ENCODE results near the gene CPZ.
"Not testable (repeated sequence)": the region's sequence is repeated elsewhere in the genome, so short reads cannot be mapped to it uniquely, and the experiment has no call there.

The CPZ gene

GRCh38 chr4:8609824-8610350, 17.3 kb downstream of the CPZ start:
- no peak for DNase-seq (ENCODE audit: low read depth, low spot score)

DNA sequence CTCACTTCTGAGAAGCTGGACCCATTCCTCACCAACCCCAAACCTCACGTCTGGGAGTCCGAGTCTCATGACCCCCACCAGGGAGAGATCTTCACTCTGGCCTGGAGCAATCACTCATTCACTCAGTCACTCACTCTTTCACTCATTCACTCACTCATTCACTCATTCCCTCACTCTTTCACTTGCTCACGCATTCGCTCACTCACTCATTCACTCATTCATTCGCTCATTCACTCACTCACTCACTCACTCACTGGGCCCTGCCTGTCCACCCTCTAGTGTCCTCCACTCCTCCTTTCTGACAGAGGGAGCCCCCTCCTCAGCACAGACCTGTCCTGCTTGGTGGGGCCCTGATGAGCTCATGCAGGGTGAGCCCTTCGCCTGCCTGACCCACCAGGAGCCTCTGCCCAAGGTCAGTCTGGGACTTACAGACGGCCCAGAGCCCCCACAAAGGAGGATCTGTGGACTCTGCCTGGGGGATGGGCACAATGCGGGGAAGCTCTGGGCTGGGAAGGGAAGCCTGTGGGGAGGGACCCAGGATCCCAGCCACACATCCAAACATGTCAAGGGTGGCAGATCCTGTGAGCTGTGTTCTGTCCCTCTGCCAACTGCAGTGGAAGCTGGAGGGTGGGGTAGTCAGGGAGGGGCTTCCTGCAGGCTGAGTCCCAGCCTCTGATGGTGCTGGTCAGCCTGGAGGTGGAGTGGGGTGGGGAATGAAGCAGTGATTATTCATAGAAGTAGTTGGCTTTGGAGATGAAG, 18.5 kb downstream of the CPZ start:
- no peak for DNase-seq (ENCODE audit: low read depth, low spot score)

GRCh38 chr4:8612646-8613045, 20.1 kb downstream of the CPZ start:
- DNase-seq (ENCODE audit: low read depth, low spot score) = no peak

DNA sequence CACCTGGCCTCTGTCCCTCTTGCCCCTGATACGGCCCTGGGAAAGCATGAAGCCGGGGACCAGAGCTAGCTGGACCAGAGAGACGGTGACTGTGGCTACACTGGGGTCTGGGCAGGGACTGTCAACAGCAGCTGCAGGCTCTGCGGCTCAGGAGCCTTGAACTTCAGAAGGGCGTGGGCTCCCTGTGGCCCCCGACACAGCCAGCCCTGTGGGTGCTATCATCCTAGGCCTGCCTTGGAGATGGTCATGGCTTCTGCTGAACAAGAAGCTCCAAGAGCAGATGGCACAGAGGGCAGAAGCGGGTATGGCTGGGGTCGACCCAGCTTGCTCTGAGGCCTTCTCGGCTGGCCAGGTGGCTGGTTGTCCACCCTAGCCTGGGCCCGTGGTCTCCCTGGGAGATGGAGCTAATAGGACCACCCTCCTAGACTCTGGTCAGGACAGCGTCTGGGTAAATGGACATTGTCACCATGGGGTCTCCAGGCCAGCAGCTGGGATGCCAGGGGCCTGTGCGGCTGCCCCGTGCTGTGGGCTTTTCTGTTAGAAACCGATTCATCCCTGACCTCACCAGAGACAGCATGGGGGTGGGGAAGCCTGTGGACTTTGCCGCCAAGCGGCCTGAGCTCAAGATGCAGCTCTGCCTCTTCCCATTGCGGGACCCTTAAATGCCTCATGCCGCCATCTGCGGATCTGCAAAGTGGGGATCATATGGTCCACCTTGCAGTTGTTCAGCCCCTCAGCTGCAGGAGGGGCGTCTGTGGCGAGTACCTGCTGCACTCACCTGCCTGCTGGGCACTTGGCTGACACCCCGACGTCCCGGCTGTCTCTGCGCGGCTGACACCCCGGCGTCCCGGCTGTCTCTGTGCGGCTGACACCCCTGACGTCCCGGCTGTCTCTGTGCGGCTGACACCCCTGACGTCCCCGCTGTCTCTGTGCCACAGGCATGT, 21.1 kb downstream of the CPZ start:
- DNase-seq (ENCODE audit: low read depth, low spot score) = no peak

DNA sequence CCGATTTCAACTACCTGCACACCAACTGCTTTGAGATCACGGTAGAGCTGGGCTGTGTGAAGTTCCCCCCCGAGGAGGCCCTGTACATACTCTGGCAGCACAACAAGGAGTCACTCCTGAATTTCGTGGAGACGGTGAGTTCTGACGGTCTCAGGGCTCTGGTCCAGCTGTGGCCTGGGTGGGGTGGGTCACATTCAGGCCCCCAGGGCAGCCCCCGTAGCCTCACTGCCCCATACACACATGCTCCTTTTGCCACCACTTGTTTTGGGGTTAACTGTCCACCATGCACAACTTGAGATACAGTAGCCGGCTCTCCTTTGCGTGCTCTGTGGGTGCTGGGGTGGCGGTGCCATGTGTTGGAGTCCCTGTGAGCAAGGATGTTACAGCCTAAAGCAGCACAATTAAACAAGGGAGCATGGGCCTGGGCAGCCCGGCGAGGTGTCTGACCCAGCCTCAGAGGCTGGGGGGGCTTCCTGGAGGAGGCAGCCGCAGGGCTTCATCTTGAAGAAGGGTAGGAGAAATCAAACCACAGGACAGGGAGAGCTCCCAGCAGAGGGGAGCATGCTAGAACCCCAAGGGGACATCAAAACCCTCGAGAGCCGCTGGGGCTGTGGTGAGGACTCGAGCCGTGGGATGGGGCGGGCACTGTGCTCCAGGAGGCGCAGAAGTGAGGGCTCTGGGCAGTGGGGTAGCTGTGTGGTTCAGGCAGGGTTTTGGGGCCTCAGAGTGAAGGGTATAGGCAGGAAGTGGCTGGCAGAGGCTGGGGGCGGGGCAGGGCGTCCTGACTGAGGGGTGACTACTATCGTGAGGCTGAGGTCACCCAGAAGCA, 22.0 kb downstream of the CPZ start:
- DNase-seq (ENCODE audit: low read depth, low spot score) = no peak

- DNase-seq (ENCODE audit: low read depth, low spot score) = no peak
These were observed 22.8 kb downstream of the CPZ start for GRCh38 chr4:8615366-8615765.

DNA sequence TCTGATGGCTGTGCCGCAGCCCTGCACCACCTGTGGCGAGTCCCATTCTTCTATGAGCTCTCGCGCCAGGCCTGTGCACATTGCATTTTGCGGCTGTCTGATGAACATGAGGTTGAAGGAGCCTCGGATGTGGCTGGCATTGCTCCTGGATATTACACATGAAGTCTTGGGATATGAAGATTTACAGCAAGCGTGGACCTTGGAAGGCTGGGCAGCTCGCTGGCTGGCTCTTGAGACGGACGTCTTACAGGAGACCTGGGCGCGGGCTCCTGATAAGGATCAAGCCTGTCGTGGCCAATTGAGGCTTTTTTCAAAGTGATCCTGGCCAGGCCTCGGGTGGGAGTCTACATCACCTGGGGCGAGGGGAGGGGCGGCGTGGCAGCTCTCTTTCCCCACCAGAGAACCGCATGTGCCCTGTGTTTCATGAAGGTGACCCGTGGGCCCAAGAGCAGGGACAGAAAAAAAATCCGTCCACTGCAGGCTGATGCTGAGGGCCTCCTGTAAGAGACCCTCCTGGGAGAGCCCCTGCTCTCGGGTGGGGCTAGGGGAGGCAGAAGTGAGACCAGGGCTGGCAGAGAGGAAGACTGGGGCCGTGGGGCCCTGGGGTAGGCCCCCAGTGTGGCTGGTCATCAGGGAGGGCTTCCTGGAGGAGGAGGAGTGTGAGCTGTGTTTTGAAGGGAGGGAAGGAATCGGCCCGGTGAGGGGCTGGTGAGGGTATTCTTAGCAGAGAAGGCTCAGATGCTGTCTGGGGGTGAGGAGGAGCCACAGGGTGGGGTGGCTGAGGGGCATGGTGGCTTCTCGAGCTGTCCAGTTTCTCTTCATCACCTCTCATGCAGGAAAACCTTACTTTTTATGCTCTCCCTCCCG, 23.6 kb downstream of the CPZ start:
- no peak for DNase-seq (ENCODE audit: low read depth, low spot score)

DNA sequence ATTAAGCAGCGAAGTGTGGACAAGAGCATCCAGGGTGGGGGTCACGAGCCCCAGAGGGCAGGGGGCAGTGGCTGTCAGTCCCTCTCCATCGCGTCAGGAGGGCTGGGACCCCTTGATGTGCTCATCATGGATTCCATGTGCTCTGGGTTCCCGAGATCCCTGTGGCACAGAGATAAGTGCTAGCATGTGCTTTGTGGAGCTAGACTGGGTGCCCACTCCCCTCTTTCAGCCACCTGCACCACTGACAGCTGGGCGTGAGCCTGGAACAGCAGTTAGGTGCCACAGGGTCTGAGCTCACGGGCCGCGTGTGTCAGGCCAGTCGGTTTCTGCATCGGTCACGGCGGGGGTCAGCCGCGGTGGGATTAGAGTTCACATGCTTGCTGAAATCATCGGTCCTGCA, 24.3 kb downstream of the CPZ start:
- no peak for DNase-seq (ENCODE audit: low read depth, low spot score)

GRCh38 chr4:8617486-8618040, 25.0 kb downstream of the CPZ start:
- no peak for DNase-seq (ENCODE audit: low read depth, low spot score)

- no peak for DNase-seq (ENCODE audit: low read depth, low spot score)
These were observed 25.9 kb downstream of the CPZ start for GRCh38 chr4:8618421-8618820.

DNA sequence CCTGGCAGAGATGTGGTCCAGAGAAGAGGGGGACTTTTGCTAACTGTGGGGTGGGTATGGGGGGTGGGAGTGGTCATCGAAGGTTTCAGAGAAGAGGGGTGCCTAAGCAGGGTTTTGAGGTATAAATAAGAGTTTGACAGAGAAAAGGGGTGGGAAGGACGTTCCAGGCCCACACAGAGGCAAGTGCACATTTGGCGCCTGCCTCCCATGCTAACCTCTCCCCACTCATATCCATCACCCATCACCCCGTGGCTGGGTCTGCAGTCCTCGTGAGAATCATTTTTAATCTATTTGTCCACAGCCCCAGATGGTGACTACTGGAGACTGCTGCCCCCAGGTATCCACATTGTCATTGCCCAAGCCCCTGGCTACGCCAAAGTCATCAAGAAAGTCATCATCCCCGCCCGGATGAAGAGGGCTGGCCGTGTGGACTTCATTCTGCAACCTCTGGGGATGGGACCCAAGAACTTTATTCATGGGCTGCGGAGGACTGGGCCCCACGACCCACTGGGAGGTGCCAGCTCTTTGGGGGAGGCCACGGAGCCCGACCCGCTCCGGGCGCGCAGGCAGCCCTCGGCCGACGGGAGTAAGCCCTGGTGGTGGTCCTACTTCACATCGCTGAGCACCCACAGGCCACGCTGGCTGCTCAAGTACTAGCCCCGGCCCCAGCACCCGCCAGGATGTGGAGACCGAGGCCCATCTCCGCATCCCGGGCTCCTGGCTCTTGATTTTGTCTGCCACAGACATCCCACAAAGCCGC, 26.6 kb downstream of the CPZ start:
- no peak for DNase-seq (ENCODE audit: low read depth, low spot score)

GRCh38 chr4:8621135-8621534, 28.6 kb downstream of the CPZ start:
- not testable (repeated sequence) for DNase-seq (ENCODE audit: low read depth, low spot score)

- not testable (repeated sequence) for DNase-seq (ENCODE audit: low read depth, low spot score)
These were observed 32.2 kb downstream of the CPZ start for GRCh38 chr4:8624601-8625272.

DNA sequence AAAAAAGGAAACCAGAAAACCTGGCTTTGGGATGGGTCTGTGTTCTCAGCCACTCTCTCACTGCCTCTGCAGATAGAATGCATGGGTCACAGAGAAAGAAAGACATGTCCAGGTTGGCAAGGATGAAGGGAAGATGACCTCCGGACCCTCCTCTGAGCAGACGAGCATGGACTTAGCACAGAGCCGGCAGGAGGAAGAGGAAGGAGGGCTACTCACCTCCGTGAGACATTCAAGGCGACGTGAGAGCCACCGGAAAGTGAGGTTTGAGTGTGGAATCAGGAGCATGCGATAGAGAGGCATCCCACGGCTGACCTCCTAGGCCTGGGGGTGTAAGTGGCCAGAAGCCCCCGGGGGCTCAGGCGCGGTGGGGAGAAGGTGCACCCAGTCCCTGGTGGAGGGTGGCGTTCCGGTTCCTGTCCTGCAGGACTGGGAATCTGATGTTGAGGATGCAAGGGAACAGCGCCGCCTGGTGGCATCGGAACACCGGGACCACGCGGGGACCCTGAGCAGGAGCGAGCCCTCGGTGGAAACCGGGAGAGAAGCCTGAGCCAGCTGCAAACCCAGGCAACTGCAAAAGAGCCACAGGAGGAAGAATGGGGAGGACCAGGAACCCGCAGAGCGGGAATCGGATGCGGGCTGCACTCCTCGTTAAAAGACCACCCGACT, 37.8 kb downstream of the CPZ start:
- not testable (repeated sequence) for DNase-seq (ENCODE audit: low read depth, low spot score)

DNA sequence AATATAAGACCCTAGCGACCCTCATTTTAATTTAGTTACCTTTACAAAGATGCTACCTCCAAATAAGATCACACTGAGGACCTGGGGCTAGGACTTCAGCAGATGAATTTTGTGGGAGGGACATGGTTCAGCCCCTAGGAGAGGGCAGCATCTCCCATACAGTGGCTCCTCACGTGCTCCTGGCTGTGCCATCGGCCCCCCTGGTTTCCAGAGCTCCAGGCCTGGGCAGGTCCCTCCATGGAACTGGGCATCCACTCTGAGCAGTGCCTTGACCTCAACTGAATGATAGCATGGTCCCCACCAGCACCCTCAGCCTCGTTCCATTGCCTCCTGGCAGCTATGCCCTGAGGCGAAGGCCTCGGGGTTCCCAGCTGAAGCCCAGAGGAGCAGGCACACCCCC, 39.3 kb downstream of the CPZ start:
- DNase-seq (ENCODE audit: low read depth, low spot score) = not testable (repeated sequence)

- DNase-seq (ENCODE audit: low read depth, low spot score) = not testable (repeated sequence)
These were observed 42.2 kb downstream of the CPZ start for GRCh38 chr4:8634773-8635172.

DNA sequence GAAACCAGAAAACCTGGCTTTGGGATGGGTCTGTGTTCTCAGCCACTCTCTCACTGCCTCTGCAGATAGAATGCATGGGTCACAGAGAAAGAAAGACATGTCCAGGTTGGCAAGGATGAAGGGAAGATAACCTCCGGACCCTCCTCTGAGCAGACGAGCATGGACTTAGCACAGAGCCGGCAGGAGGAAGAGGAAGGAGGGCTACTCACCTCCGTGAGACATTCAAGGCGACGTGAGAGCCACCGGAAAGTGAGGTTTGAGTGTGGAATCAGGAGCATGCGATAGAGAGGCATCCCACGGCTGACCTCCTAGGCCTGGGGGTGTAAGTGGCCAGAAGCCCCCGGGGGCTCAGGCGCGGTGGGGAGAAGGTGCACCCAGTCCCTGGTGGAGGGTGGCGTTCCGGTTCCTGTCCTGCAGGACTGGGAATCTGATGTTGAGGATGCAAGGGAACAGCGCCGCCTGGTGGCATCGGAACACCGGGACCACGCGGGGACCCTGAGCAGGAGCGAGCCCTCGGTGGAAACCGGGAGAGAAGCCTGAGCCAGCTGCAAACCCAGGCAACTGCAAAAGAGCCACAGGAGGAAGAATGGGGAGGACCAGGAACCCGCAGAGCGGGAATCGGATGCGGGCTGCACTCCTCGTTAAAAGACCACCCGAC, 43.5 kb downstream of the CPZ start:
- not testable (repeated sequence) for DNase-seq (ENCODE audit: low read depth, low spot score)

- DNase-seq (ENCODE audit: low read depth, low spot score) = no peak
These were observed 45.0 kb downstream of the CPZ start for GRCh38 chr4:8637456-8637984.
